GM03348 (cell line): ENCODE measurements around the gene AJAP1.

Source experiments
- DNase-seq: peaks from one replicate; pipeline ENCODE4 v3.0.0; 2012; ENCODE audit warnings: low spot score

AJAP1 gene

GRCh38 chr1:4734219-4734618, 79.8 kb downstream of the AJAP1 start:
- DNase-seq, result no peak

GRCh38 chr1:4734791-4735190, 80.4 kb downstream of the AJAP1 start:
- DNase-seq, result no peak

GRCh38 chr1:4736254-4736653, 81.8 kb downstream of the AJAP1 start:
- no peak for DNase-seq

GRCh38 chr1:4741876-4742423, 87.5 kb downstream of the AJAP1 start:
- no peak for DNase-seq

GRCh38 chr1:4743978-4744750, 89.8 kb downstream of the AJAP1 start:
- DNase-seq, result no peak

- DNase-seq, result no peak
Measured at GRCh38 chr1:4745560-4745959, 91.2 kb downstream of the AJAP1 start.

GRCh38 chr1:4749406-4749805, 95.0 kb downstream of the AJAP1 start:
- no peak for DNase-seq

GRCh38 chr1:4750177-4750576, 95.8 kb downstream of the AJAP1 start:
- no peak for DNase-seq

GRCh38 chr1:4752059-4752458, 97.7 kb downstream of the AJAP1 start:
- no peak for DNase-seq

GRCh38 chr1:4754816-4755215, 100.4 kb downstream of the AJAP1 start:
- DNase-seq, result no peak

- no peak for DNase-seq
Measured at GRCh38 chr1:4755301-4755845, 101.0 kb downstream of the AJAP1 start.

- no peak for DNase-seq
Measured at GRCh38 chr1:4755864-4756504, 101.6 kb downstream of the AJAP1 start.

GRCh38 chr1:4756851-4757580, 102.6 kb downstream of the AJAP1 start:
- no peak for DNase-seq

- no peak for DNase-seq
Measured at GRCh38 chr1:4759671-4760070, 105.3 kb downstream of the AJAP1 start.

- DNase-seq, result no peak
Measured at GRCh38 chr1:4760088-4760487, 105.7 kb downstream of the AJAP1 start.

- DNase-seq, result no peak
Measured at GRCh38 chr1:4761324-4761723, 106.9 kb downstream of the AJAP1 start.

- DNase-seq, result no peak
Measured at GRCh38 chr1:4762146-4762545, 107.7 kb downstream of the AJAP1 start.

GRCh38 chr1:4767308-4767707, 112.9 kb downstream of the AJAP1 start:
- no peak for DNase-seq

GRCh38 chr1:4768553-4768952, 114.1 kb downstream of the AJAP1 start:
- DNase-seq, result no peak

- no peak for DNase-seq
Measured at GRCh38 chr1:4769516-4770280, 115.3 kb downstream of the AJAP1 start.

GRCh38 chr1:4770713-4771112, 116.3 kb downstream of the AJAP1 start:
- no peak for DNase-seq

GRCh38 chr1:4771267-4771666, 116.9 kb downstream of the AJAP1 start:
- no peak for DNase-seq
